Naive thymus-derived CD4-positive, alpha-beta T cell (primary cell): ENCODE measurements around the gene TMEM273. TPM values are rescaled to one million over a fixed set of nuclear protein-coding genes. Genes with fewer than 3 reads are reported as not detected.

Experiments used
- ATAC-seq: fragments of 150-1000 bp; cut with Tn5 transposase; 2 replicates; pipeline ENCODE4 v1.10.0; 2021; ENCODE audit warnings: mild to moderate bottlenecking, moderate library complexity
- CTCF ChIA-PET: fragments of 350-600 bp; sonication (Branson Sonifier 250); formaldehyde crosslinking; loops from one replicate; lab custom pipeline; 2021; ENCODE audit warnings: antibody characterized with exemption; lab: Charles Lee
- POLR2A ChIA-PET: fragments of 350-600 bp; sonication (Branson Sonifier 250); formaldehyde crosslinking; loops from one replicate; lab custom pipeline; 2021; ENCODE audit warnings: antibody characterized with exemption, inconsistent platforms; lab: Charles Lee
- DNase-seq, 9 donors: peaks; one replicate each; pipeline versions ENCODE4 v3.0.0 to v3.0.0-alpha.2; 2020 to 2022; ENCODE audit warnings: mixed read lengths in 1 of 9
- H3K27ac ChIP-seq: one replicate; pipeline ENCODE4 v1.7.0; 2013; ENCODE audit warnings: mild to moderate bottlenecking, low read depth, low read length, moderate library complexity
- H3K27me3 ChIP-seq, 2 donors: one replicate each; pipeline ENCODE4 v1.7.0; 2013; ENCODE audit warnings: low read length in 2 of 2, mild to moderate bottlenecking in 2 of 2, moderate library complexity in 2 of 2; ENCODE audit not compliant: control insufficient read depth in 2 of 2, insufficient read depth in 2 of 2
- H3K36me3 ChIP-seq, 3 experiments: 1 replicate in 2 of 3; 2 replicates in 1 of 3; pipeline ENCODE4 v1.7.0; 2013; ENCODE audit warnings: low read length in 3 of 3, mild to moderate bottlenecking in 3 of 3, moderate library complexity in 1 of 3; ENCODE audit not compliant: insufficient read depth in 3 of 3, control insufficient read depth in 2 of 3
- H3K4me1 ChIP-seq, 2 donors: one replicate each; pipeline ENCODE4 v1.7.0; 2013; ENCODE audit warnings: low read length in 2 of 2, mild to moderate bottlenecking in 2 of 2, moderate library complexity in 1 of 2; ENCODE audit not compliant: control insufficient read depth in 2 of 2, insufficient read depth in 2 of 2
- H3K4me3 ChIP-seq: 2 replicates; pipeline ENCODE4 v1.7.0; 2013; ENCODE audit warnings: mild to moderate bottlenecking, low read length
- H3K9me3 ChIP-seq, 3 experiments: 1 replicate in 2 of 3; 2 replicates in 1 of 3; pipeline ENCODE4 v1.7.0; 2013; ENCODE audit warnings: low read length in 3 of 3; ENCODE audit not compliant: control insufficient read depth in 2 of 3
- H3K27ac Mint-ChIP-seq, 9 donors: one replicate each; pipeline ENCODE4 v1.8.0; 2020 to 2022; ENCODE audit warnings: mixed read lengths in 9 of 9, mild to moderate bottlenecking in 8 of 9, moderate library complexity in 5 of 9, inconsistent platforms in 2 of 9
- H3K27me3 Mint-ChIP-seq, 5 donors: one replicate each; pipeline ENCODE4 v1.8.0; 2021 to 2022; ENCODE audit warnings: mixed read lengths in 5 of 5, mild to moderate bottlenecking in 1 of 5
- H3K36me3 Mint-ChIP-seq, 5 donors: one replicate each; pipeline ENCODE4 v1.8.0; 2020 to 2022; ENCODE audit warnings: mixed read lengths in 5 of 5, mild to moderate bottlenecking in 3 of 5, inconsistent platforms in 1 of 5
- H3K4me1 Mint-ChIP-seq, 7 donors: one replicate each; pipeline ENCODE4 v1.8.0; 2020 to 2022; ENCODE audit warnings: mixed read lengths in 7 of 7, mild to moderate bottlenecking in 3 of 7, inconsistent platforms in 1 of 7
- H3K4me3 Mint-ChIP-seq, 10 donors: one replicate each; pipeline ENCODE4 v1.8.0; 2020 to 2022; ENCODE audit warnings: mild to moderate bottlenecking in 10 of 10, mixed read lengths in 10 of 10, moderate library complexity in 6 of 10, inconsistent platforms in 2 of 10
- H3K9me3 Mint-ChIP-seq, 11 donors: one replicate each; pipeline ENCODE4 v1.8.0; 2020 to 2022; ENCODE audit warnings: mixed read lengths in 11 of 11, mild to moderate bottlenecking in 4 of 11, inconsistent platforms in 1 of 11, moderate library complexity in 1 of 11
- intact Hi-C, 2 donors: fragments of 100-400 bp; cut with micrococcal nuclease; formaldehyde crosslinking; loops; one replicate each; pipeline ENCODE4 v1.15.1; 2023
- polyA plus RNA-seq, 2 donors: library from polyadenylated mRNA; unstranded; fragments of 300-500 nt; fragmentation: Illumina TruSeq; gene quantifications; one replicate each; pipeline ENCODE4 v1.2.3, GENCODE V29; 2021
- total RNA-seq, 6 experiments: library from RNA in 5 of 6; stranded (reverse) in 5 of 6; gene quantifications; 1 replicate in 5 of 6; 2 replicates in 1 of 6; pipeline ENCODE4 v1.2.3 and lab custom pipeline; 2021 to 2026

The TMEM273 gene
- total and polyA plus RNA-seq, 7 experiments from 2014 or later = 0.26 to 20.2 (median 1.8) TPM; not detected in 1

GRCh38 chr10:49116509-49117375, 71.4 kb downstream of the TMEM273 start:
- peaks cover 0 to 3% (median 0%) of the 10 kb centered on the region in 11 donors for H3K9me3 Mint-ChIP-seq
- intact Hi-C loops = no loop called here
- H3K27me3 ChIP-seq = peaks cover 0 to 4% of the 10 kb centered on the region in 2 donors
- H3K36me3 ChIP-seq = no peaks in the 10 kb centered on the region
- DNase-seq (no peak), ATAC-seq (no peak)
- H3K27ac Mint-ChIP-seq = no peak overlapping the region
- CTCF ChIA-PET = no interaction called here
- H3K36me3 Mint-ChIP-seq = peaks cover 0 to 1% (median 0%) of the 10 kb centered on the region in 5 donors
- H3K27ac ChIP-seq = no peak overlapping the region
- H3K4me1 ChIP-seq = no peaks in the 10 kb centered on the region
- no peak overlapping the region for H3K4me3 ChIP-seq
- peaks cover 0 to 7% (median 5%) of the 10 kb centered on the region in 7 donors for H3K4me1 Mint-ChIP-seq
- H3K4me3 Mint-ChIP-seq = no peak overlapping the region
- H3K9me3 ChIP-seq = no peaks in the 10 kb centered on the region
- peaks cover 20 to 63% (median 24%) of the 10 kb centered on the region in 5 donors for H3K27me3 Mint-ChIP-seq
- POLR2A ChIA-PET = no interaction called here

- H3K36me3 Mint-ChIP-seq = peaks cover 0 to 1% (median 0%) of the 10 kb centered on the region in 5 donors
- no peak overlapping the region for H3K27ac ChIP-seq
- CTCF ChIA-PET = no interaction called here
- no peaks in the 10 kb centered on the region for H3K4me1 ChIP-seq
- H3K9me3 Mint-ChIP-seq = no peaks in the 10 kb centered on the region
- H3K9me3 ChIP-seq = no peaks in the 10 kb centered on the region
- ATAC-seq (no peak), DNase-seq (no peak)
- no peak overlapping the region for H3K4me3 ChIP-seq
- H3K4me1 Mint-ChIP-seq = peaks cover 0 to 7% (median 5%) of the 10 kb centered on the region in 7 donors
- POLR2A ChIA-PET = no interaction called here
- peaks cover 17 to 62% (median 28%) of the 10 kb centered on the region in 5 donors for H3K27me3 Mint-ChIP-seq
- H3K27me3 ChIP-seq = peaks cover 0 to 4% of the 10 kb centered on the region in 2 donors
- intact Hi-C loops = no loop called here
- H3K36me3 ChIP-seq = no peaks in the 10 kb centered on the region
- no peak overlapping the region for H3K27ac Mint-ChIP-seq
- H3K4me3 Mint-ChIP-seq = peak overlapping the region in 2 of 10 donors; percentile 30 to 36
These were observed 72.2 kb downstream of the TMEM273 start for GRCh38 chr10:49115796-49116508.

- peaks cover 0 to 7% (median 5%) of the 10 kb centered on the region in 7 donors for H3K4me1 Mint-ChIP-seq
- DNase-seq (peak in 1 of 9 donors; percentile 25), ATAC-seq (peak; percentile 44)
- no peaks in the 10 kb centered on the region for H3K36me3 ChIP-seq
- H3K4me3 Mint-ChIP-seq = peak within 1 kb of the TSS in 5 of 10 donors; percentile 7 to 55 (median 25)
- peaks cover 0 to 4% of the 10 kb centered on the region in 2 donors for H3K27me3 ChIP-seq
- H3K36me3 Mint-ChIP-seq = peaks cover 0 to 1% (median 0%) of the 10 kb centered on the region in 5 donors
- peaks cover 18 to 58% (median 28%) of the 10 kb centered on the region in 5 donors for H3K27me3 Mint-ChIP-seq
- H3K4me1 ChIP-seq = no peaks in the 10 kb centered on the region
- no peak within 1 kb of the TSS for H3K27ac Mint-ChIP-seq
- no peaks in the 10 kb centered on the region for H3K9me3 Mint-ChIP-seq
- H3K9me3 ChIP-seq = no peaks in the 10 kb centered on the region
- POLR2A ChIA-PET = no interaction called here
- H3K27ac ChIP-seq = no peak within 1 kb of the TSS
- CTCF ChIA-PET = no interaction called here
- intact Hi-C loops = no loop called here
- H3K4me3 ChIP-seq = no peak within 1 kb of the TSS
These were observed 73.0 kb downstream of the TMEM273 start, which contains the start of gene VSTM4 for GRCh38 chr10:49115015-49115795. VSTM4 (minus strand) TSS chr10:49115522; CDS start chr10:49115485, 37 bp downstream.

GRCh38 chr10:49114718-49115014, 73.5 kb downstream of the TMEM273 start:
- H3K27me3 ChIP-seq = peaks cover 0 to 4% of the 10 kb centered on the region in 2 donors
- DNase-seq (no peak), ATAC-seq (no peak)
- peaks cover 0 to 1% (median 0%) of the 10 kb centered on the region in 5 donors for H3K36me3 Mint-ChIP-seq
- no peak overlapping the region for H3K27ac ChIP-seq
- H3K27me3 Mint-ChIP-seq = peaks cover 23 to 56% (median 28%) of the 10 kb centered on the region in 5 donors
- no peaks in the 10 kb centered on the region for H3K9me3 ChIP-seq
- intact Hi-C loops = no loop called here
- H3K4me3 ChIP-seq = no peak overlapping the region
- H3K27ac Mint-ChIP-seq = no peak overlapping the region
- H3K4me1 Mint-ChIP-seq = peaks cover 0 to 7% (median 5%) of the 10 kb centered on the region in 7 donors
- ChIA-PET POLR2A (no interaction called here), CTCF (no interaction called here)
- H3K4me3 Mint-ChIP-seq = peak overlapping the region in 5 of 10 donors; percentile 7 to 55 (median 25)
- H3K9me3 Mint-ChIP-seq = no peaks in the 10 kb centered on the region
- H3K36me3 ChIP-seq = no peaks in the 10 kb centered on the region
- H3K4me1 ChIP-seq = no peaks in the 10 kb centered on the region

- ChIA-PET CTCF (interaction anchor here (0.6 kb wide), 1 partner anchor 559 kb away, joined by 5 read pairs; no protein-coding TSS in a partner anchor), POLR2A (no interaction called here)
- DNase-seq = no peak
- ATAC-seq = no peak
- no peak overlapping the region for H3K4me3 Mint-ChIP-seq
- no peak overlapping the region for H3K27ac Mint-ChIP-seq
- H3K4me3 ChIP-seq = no peak overlapping the region
- no peaks in the 10 kb centered on the region for H3K4me1 ChIP-seq
- H3K27me3 ChIP-seq = peaks cover 0 to 4% of the 10 kb centered on the region in 2 donors
- H3K27me3 Mint-ChIP-seq = peaks cover 23 to 53% (median 31%) of the 10 kb centered on the region in 5 donors
- peaks cover 0 to 7% (median 5%) of the 10 kb centered on the region in 7 donors for H3K4me1 Mint-ChIP-seq
- no peaks in the 10 kb centered on the region for H3K36me3 ChIP-seq
- peaks cover 0 to 1% (median 0%) of the 10 kb centered on the region in 5 donors for H3K36me3 Mint-ChIP-seq
- intact Hi-C loops = no loop called here
- H3K9me3 ChIP-seq = no peaks in the 10 kb centered on the region
- no peaks in the 10 kb centered on the region for H3K9me3 Mint-ChIP-seq
- H3K27ac ChIP-seq = no peak overlapping the region
These were observed 74.5 kb downstream of the TMEM273 start for GRCh38 chr10:49113741-49114141.

GRCh38 chr10:49112851-49113250, 75.3 kb downstream of the TMEM273 start:
- CTCF ChIA-PET = no interaction called here
- Histone ChIP-seq H3K27ac (no peak overlapping the region), H3K9me3 (no peaks in the 10 kb centered on the region), H3K4me1 (no peaks in the 10 kb centered on the region), H3K27me3 (peaks cover 0 to 4% of the 10 kb centered on the region in 2 donors), H3K36me3 (no peaks in the 10 kb centered on the region), H3K4me3 (no peak overlapping the region)
- intact Hi-C loops = no loop called here
- Mint-ChIP-seq H3K27ac (no peak overlapping the region), H3K27me3 (peaks cover 23 to 44% (median 31%) of the 10 kb centered on the region in 5 donors), H3K4me3 (no peak overlapping the region), H3K36me3 (peaks cover 0 to 1% (median 0%) of the 10 kb centered on the region in 5 donors), H3K4me1 (peaks cover 0 to 7% (median 5%) of the 10 kb centered on the region in 7 donors), H3K9me3 (no peaks in the 10 kb centered on the region)
- DNase-seq (no peak), ATAC-seq (no peak)
- POLR2A ChIA-PET = no interaction called here
